Uterus (tissue), 2 donors: ENCODE data around the gene CYP26B1.

Source experiments
- CTCF ChIP-seq, 4 experiments: fragments of 200-600 bp in 2 of 4; fragments of 450-650 bp in 2 of 4; sonication (generic) in 2 of 4; IDR thresholded peaks; one replicate each; pipeline ENCODE4 v1.5.1; 2016 to 2019; ENCODE audit warnings: antibody characterized with exemption in 4 of 4, mild to moderate bottlenecking in 2 of 4, moderate library complexity in 1 of 4
- POLR2A ChIP-seq, 2 donors: fragments of 450-650 bp; IDR thresholded peaks; one replicate each; pipeline ENCODE4 v1.6.1; 2016; ENCODE audit warnings: antibody characterized with exemption in 2 of 2, mild to moderate bottlenecking in 1 of 2, moderate library complexity in 1 of 2

- TF ChIP-seq POLR2A (IDR thresholded peaks at IDR 0.05) (no peak), CTCF (IDR thresholded peaks at IDR 0.05) (no peak)
Observed at GRCh38 chr2:72111061-72111460, 36.6 kb downstream of the CYP26B1 start.
